Cardiac fibroblast (primary cell): Measurements from ENCODE around the gene SLCO3A1.

Experiments
- DNase-seq, 2 donors: peaks; one replicate each; pipeline versions ENCODE4 v3.0.0 to v3.0.0-alpha.2; 2010; ENCODE audit warnings: low read depth in 2 of 2
- H3K4me3 ChIP-seq, 2 donors: replicated peaks in 1 of 2; 1 replicate in 1 of 2; 2 replicates in 1 of 2; pipeline ENCODE4 v1.5.1; 2011; ENCODE audit warnings: low read depth in 2 of 2, low read length in 2 of 2, mild to moderate bottlenecking in 2 of 2, moderate library complexity in 1 of 2
- CTCF ChIP-seq: IDR thresholded peaks from one replicate; pipeline ENCODE4 v1.5.1; 2011; ENCODE audit warnings: low read depth, mild to moderate bottlenecking, low read length, inconsistent platforms

The SLCO3A1 gene

GRCh38 chr15:92121047-92121446 lies 267.5 kb downstream of the SLCO3A1 start:
- no peak for TF ChIP-seq CTCF
- no peak for DNase-seq
- H3K4me3 ChIP-seq, result no peak overlapping the region

GRCh38 chr15:92122259-92122658 lies 268.8 kb downstream of the SLCO3A1 start:
- no peak overlapping the region for H3K4me3 ChIP-seq
- no peak for DNase-seq
- TF ChIP-seq CTCF, result no peak

- no peak for TF ChIP-seq CTCF
- H3K4me3 ChIP-seq, result no peak overlapping the region
- DNase-seq, result no peak
Observed at GRCh38 chr15:92123962-92124656, 270.6 kb downstream of the SLCO3A1 start.

GRCh38 chr15:92124657-92125010 lies 271.1 kb downstream of the SLCO3A1 start:
- no peak for DNase-seq

GRCh38 chr15:92128788-92129187 lies 275.3 kb downstream of the SLCO3A1 start:
- DNase-seq, result no peak

More at GRCh38 chr15:92124657-92125010, 271.1 kb downstream of the SLCO3A1 start:
- no peak for TF ChIP-seq CTCF
- H3K4me3 ChIP-seq, result no peak overlapping the region

GRCh38 chr15:92130244-92130643 lies 276.7 kb downstream of the SLCO3A1 start:
- no peak for DNase-seq
- H3K4me3 ChIP-seq, result no peak overlapping the region
- TF ChIP-seq CTCF, result no peak

More at GRCh38 chr15:92128788-92129187, 275.3 kb downstream of the SLCO3A1 start:
- no peak for TF ChIP-seq CTCF
- no peak overlapping the region for H3K4me3 ChIP-seq

GRCh38 chr15:92130906-92131305 lies 277.4 kb downstream of the SLCO3A1 start:
- no peak for DNase-seq
- no peak overlapping the region for H3K4me3 ChIP-seq
- TF ChIP-seq CTCF, result no peak
